NCI-H82 (cell line): ENCODE data around the gene GNPAT.
A peak's percentile ranks its signal among the peaks of the same experiment; 100 is the strongest.

ENCODE experiments used
- DNase-seq: peaks from one replicate; lab custom pipeline; 2025; lab: John Stamatoyannopoulos, UW

GNPAT gene

GRCh38 chr1:231213831-231214573, 27.0 kb upstream of the GNPAT start:
- no peak for DNase-seq

- no peak for DNase-seq
These were observed 25.9 kb upstream of the GNPAT start for GRCh38 chr1:231214918-231215680.

GRCh38 chr1:231215681-231216385, 25.2 kb upstream of the GNPAT start:
- no peak for DNase-seq

GRCh38 chr1:231216498-231216897, 24.5 kb upstream of the GNPAT start:
- DNase-seq: peak; percentile 11

- DNase-seq: no peak
These were observed 24.0 kb upstream of the GNPAT start for GRCh38 chr1:231217056-231217455.

- DNase-seq: no peak
These were observed 22.9 kb upstream of the GNPAT start for GRCh38 chr1:231218078-231218477.

- no peak for DNase-seq
These were observed 21.3 kb upstream of the GNPAT start for GRCh38 chr1:231219422-231220401.

- DNase-seq: no peak
These were observed 20.2 kb upstream of the GNPAT start for GRCh38 chr1:231220801-231221200.

- DNase-seq: no peak
These were observed 14.9 kb upstream of the GNPAT start for GRCh38 chr1:231226156-231226555.

- no peak for DNase-seq
These were observed 9.5 kb upstream of the GNPAT start for GRCh38 chr1:231231511-231231910.

- no peak for DNase-seq
These were observed 7.9 kb upstream of the GNPAT start for GRCh38 chr1:231232870-231233734.

GRCh38 chr1:231233735-231234417, 7.1 kb upstream of the GNPAT start:
- DNase-seq: no peak

- DNase-seq: no peak
These were observed 6.5 kb upstream of the GNPAT start for GRCh38 chr1:231234506-231234905.

GRCh38 chr1:231235526-231236207, 5.3 kb upstream of the GNPAT start:
- DNase-seq: no peak

GRCh38 chr1:231236208-231236591, 4.8 kb upstream of the GNPAT start:
- no peak for DNase-seq

GRCh38 chr1:231236938-231237337, 4.1 kb upstream of the GNPAT start:
- DNase-seq: no peak

GRCh38 chr1:231238298-231238697, 2.7 kb upstream of the GNPAT start:
- no peak for DNase-seq

- DNase-seq: no peak
These were observed 505 bp upstream of the GNPAT start for GRCh38 chr1:231240531-231240882.

GRCh38 chr1:231241750-231242149, 738 bp downstream of the GNPAT start:
- peak; percentile 56 for DNase-seq
